Activated CD8-positive, alpha-beta memory T cell treated with anti-CD3 and anti-CD28 coated beads, Interleukin-2, amount 50 U/mL, for 24 hours (primary cell): ENCODE data around the gene CAV1.

Experiments
- DNase-seq: peaks from one replicate; pipeline ENCODE4 v3.0.0-alpha.2; 2020; ENCODE audit errors: extremely low read depth

The CAV1 gene

GRCh38 chr7:116530107-116530820 is 5.4 kb downstream of the CAV1 start:
- no peak for DNase-seq

GRCh38 chr7:116532102-116532688 is 7.4 kb downstream of the CAV1 start:
- DNase-seq, result no peak

- DNase-seq, result no peak
Observed at GRCh38 chr7:116534790-116535189, 10.0 kb downstream of the CAV1 start.

DNA sequence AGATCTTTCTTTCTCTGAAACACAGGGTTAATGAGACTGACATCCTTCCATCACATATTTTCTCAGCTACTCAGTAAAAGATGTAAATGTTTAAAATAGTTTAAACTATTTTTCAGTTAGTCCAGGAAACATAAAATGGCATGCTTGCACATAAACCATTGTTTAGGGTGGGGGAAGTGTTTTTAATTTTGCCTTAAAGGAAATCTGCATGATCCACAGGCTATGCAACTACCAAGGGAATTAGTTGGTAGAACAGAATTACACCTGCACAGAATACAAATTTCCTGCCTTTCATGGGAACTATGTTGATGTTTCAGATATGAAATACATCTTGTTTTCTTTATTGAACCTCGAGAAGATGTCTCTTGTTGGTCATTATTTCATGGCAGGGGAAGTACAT is 10.6 kb downstream of the CAV1 start:
- no peak for DNase-seq

DNA sequence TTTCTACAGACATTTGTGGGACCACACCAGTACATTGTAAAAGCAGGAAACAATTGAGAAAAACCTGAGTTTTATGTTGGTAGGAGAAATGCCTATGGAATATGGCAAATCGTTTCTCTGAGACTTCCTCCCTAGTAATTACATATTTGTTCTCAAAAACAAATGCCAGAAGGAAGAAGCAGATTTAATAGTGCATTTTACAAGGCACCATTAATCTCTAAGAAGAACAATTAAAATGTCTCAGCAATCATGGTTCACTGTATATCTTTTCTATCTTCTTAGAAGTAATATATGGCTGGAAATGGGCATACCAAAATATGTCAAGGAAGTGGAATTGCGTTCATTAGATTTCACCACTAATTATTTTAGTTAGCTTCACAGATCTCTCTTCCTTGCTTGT is 13.3 kb downstream of the CAV1 start:
- DNase-seq, result no peak

- no peak for DNase-seq
Observed at GRCh38 chr7:116539879-116540278, 15.0 kb downstream of the CAV1 start.

GRCh38 chr7:116540743-116541142 is 15.9 kb downstream of the CAV1 start:
- no peak for DNase-seq

DNA sequence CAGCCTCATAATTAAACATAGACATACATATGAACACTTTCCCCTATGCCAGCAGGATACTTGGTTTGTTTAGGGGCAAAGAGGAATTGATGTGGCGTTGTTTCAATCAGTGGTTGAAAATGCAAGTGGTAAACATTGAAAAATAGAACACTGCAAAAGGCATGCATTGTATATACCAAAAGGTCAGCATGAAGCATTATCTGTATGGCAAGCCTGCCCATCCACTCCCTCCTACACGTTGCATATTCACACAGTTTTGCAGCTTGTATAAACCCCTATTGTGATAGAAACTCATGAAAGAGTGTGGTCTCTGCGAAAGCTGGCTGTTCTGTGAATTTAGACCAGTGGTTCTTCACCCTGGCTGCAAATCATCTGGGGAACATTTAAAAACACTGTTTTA is 17.1 kb downstream of the CAV1 start:
- DNase-seq, result no peak

DNA sequence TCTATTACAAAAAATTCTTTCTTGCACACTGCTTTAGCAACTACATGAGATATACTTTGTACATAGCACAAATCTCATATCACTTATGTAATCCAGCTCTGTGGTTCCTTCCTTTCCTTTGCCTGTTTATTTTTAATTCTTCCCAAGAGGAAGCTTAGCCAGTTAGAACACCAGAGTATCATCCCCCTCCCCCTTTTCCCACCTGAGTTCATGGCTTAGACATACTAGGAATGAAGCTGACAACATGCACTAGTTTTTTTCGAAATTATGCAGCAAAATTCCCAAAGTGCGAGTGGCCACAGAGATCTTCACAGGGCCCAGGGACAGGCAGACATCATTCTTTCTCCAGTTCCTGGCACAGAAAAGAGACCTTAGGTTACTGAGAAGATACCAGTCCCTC is 17.8 kb downstream of the CAV1 start:
- DNase-seq, result no peak

GRCh38 chr7:116543664-116544063 is 18.8 kb downstream of the CAV1 start:
- DNase-seq, result no peak

DNA sequence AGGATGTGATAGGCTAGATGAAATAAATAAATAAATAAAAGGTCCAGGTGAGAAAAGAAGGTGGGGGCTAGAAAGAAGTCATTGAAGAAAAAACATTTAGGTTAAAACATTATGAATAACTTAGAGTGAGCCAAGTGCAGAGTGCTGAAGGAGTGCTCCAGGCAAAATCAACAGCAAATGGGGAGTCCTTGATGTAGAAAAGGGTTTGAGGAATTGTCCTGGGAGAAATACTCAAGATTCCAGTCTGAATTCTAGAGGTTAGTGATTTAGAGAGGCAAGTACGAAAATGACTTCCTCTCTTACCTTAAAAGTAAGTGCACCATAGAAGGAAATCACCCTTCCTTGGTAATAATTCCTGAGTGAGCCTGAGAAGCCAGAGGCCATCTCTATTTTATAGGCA is 19.7 kb downstream of the CAV1 start:
- DNase-seq, result no peak

- DNase-seq, result no peak
Observed at GRCh38 chr7:116545411-116545993, 20.7 kb downstream of the CAV1 start.

DNA sequence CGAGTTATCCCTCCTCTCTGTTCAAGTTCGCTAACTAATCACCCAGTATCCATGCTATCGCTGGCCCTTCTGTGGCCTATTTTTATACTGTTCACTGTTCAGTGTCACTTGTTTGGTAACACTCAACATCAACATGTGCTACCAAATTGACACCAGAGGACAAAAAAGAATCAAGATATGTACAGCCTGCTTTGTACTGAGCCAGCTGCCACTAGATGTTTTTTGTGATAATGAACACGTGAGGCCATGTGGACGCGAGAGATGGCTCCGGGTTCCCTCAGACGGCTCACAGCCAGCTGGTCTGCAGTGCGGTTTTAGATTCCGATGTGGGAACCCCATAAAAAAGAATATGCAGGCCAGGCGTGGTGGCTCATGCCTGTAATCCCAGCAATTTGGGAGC is 21.2 kb downstream of the CAV1 start:
- DNase-seq, result no peak

DNA sequence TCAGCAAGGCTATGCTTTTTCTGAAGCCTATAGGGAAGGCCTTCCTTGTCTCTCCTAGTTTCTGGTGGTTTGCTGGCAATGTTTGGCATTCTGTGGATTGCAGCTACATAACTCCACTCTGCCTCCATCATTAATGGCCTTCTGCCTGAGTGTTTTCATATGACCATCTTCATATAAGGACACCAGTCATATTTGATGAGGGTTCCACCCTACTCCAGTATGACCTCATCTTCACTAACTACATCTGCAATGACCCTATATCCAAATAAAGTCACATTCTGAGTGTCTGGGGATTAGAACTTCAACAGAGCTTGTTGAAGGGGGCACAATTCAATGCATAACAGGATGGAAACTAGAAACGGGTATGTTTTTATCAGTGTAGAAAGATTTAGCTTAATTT is 22.1 kb downstream of the CAV1 start:
- no peak for DNase-seq

DNA sequence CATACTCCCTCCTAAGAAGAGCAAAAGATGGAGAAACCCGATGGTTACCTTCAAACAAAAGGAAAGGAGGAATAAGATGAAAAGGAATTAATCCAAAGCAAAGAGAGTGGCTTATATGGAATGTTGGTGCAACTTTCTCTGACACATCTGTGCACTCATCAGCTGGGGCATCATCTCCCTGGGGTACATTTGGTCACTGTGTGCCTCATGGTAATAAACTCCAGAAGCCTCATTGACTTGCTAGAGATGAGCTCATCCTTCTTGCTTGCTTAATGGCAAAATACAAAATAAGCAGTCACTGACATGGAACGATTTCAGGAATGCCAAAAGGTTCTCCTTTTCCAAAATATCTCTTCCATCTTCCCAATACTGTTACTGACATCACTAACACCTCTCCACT is 22.5 kb downstream of the CAV1 start:
- DNase-seq, result no peak

DNA sequence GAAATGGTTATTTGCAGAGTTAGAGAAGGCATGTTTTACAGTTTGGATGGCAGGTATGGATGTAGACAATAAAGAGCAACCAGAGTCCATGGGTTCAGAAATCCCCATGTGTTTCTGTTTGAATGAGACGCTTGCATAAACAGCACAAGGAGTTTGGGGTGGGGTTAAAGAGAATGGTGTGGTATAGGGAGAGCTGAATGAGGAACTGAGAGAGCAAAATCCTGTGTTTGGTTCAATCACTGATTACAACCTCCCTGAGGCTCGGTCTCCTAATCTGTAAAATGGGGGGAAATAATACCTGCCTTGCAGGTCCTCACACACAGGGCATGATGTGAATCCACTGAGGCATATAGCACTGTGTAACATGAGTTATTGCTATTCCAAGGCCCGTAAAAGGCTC is 23.7 kb downstream of the CAV1 start:
- no peak for DNase-seq

DNA sequence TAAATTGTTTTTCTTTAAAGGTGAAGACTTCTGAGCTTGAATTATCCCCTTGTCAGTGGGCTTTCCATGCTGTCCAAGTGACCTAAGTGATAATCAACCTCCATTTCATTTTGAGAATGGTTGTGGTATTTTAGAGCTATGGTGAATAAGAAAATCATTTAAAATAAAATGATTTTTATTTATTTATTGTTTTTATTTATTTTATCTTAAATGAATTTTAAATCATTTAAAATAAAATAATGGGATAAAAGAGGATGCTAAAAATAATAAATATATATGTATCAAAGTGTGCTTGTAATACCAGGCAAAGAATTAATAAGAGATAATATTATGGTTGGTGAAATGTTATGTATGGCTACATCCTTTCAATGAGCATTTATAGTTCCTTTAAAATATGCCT is 24.5 kb downstream of the CAV1 start:
- no peak for DNase-seq

GRCh38 chr7:116551692-116552091 is 26.9 kb downstream of the CAV1 start:
- no peak for DNase-seq

GRCh38 chr7:116552602-116553001 is 27.8 kb downstream of the CAV1 start:
- DNase-seq, result no peak

DNA sequence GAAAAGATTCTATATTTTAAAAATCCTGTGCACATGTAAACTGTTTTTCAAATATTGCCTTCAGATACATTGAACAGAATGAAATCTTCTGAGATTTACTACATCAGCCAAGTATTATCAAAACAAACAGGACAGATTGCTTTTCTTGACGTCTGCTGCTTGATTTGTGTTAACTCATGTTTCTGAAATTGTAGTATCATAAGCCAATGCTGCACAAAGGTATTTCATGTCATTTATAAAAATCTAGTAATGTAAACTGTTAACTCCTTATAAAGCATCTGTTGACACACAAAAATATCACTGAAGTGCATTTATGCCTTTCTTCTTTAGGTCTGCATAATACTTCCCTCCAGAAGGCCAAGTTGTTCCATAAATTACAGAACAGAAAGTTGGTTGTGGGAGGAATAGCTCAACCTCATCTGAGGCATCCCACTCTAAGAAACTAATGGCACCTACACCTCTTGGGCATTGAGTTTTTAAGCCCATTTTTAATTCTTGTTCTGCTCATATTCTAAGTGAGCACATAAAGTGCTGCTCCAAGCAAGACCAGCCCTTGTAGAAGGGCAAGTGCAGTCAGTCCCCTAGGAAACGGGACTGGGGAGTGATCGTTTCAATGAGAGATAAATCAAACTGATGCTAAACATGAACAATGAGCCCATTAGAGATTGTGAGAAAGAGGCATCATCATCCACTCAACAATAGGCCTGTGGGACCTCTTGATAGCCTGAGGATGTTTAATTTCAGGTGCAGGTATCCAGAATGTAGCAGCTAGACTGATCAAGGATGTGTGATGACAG is 28.5 kb downstream of the CAV1 start:
- no peak for DNase-seq

DNA sequence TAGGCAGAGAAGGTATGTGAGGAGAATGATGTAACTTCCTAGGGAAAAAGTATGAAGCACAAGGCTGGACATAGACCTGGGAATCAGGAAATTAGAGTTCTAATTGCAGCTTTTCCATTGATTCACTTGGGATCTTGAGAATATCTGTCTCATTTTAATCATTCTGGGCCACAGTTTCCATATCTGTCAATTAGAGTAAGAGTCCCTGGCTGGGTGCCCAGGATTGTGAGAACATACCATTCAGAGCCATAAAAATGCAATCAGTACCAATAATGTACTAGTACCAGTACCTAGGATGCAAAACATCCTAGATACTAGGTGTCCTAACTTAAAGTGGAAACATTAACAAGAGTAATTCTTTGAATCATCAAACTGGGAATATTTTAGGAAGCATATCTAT is 29.6 kb downstream of the CAV1 start:
- DNase-seq, result no peak

- DNase-seq, result no peak
Observed at GRCh38 chr7:116554911-116555310, 30.1 kb downstream of the CAV1 start.

GRCh38 chr7:116557066-116557585 is 32.3 kb downstream of the CAV1 start:
- no peak for DNase-seq
